Measurements from ENCODE around the gene OSGIN1.
"Not testable (repeated sequence)": the region's sequence is repeated elsewhere in the genome, so short reads cannot be mapped to it uniquely, and the experiment has no call there.

The OSGIN1 gene

DNA sequence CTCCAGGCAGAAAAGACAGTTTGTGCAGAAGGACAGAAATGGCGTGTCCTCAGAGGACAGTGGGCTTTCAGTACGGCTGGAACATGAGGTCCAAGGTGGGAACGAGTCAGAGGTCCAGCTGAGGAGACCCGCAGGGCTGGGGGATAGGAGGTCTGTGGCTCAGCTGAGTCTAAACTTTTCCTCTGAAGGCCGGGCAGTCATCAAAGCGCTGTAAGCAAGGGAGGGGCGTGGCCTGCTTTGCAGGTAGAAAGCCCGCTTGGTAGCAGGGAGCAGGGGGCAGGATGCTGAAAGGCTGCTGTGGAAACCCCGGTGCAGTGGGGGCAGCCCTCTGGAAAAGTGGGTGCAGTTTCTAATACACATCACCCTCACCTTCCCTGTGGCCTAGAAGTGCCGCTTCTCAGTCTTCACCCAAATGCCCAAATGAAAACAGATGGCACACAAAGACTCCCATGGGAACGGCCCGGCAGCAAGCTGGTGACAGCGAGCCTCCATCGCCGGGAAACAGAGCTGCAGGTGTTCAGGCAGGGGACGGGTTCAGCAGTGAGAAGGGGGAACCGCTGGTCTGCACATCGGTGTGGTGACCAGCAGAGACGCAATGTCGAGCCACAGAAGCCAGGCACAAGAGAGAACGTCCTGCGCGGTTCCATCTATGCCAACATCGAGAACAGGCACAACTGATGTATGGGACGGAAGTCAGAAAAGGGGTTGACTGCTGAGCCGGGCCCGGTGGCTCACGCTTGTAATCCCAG, 12.2 kb upstream of the OSGIN1 start:
- H3K27ac ChIP-seq = peak overlapping the region; percentile 63
- H3K36me3 ChIP-seq = no peaks in the 10 kb centered on the region
- no peaks in the 10 kb centered on the region for H3K9me3 ChIP-seq
- no peak overlapping the region; the same call in 1 of the 2 replicates for H3K9ac ChIP-seq
- no peak overlapping the region for H3K4me3 ChIP-seq
- TF ChIP-seq Cebpa-rat (IDR thresholded peaks at IDR 0.05) = no peak
- peak overlapping the region; percentile 79 for H3K4me2 ChIP-seq
- peaks cover 38% of the 10 kb centered on the region for H3K4me1 ChIP-seq
- H4K20me1 ChIP-seq = no peaks in the 10 kb centered on the region
- no peaks in the 10 kb centered on the region for H3K27me3 ChIP-seq

DNA sequence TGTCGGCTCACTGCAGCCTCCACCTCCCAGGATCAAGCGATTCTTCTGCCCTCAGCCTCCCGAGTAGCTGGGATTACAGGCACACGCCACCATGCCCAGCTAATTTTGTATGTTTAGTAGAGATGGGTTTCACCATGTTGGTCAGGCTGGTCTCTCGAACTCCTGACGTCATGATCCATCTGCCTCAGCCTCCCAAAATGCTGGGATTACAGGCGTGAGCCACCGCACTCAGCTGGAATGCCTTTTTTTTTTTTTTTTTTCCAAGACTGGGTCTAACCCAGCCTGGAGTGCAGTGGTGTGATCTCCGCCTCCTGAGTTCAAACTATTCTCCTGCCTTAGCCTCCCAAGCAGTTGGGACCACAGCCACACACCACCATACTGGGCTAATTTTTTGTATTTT, 11.5 kb upstream of the OSGIN1 start:
- not testable (repeated sequence) for H4K20me1 ChIP-seq, H3K36me3 ChIP-seq, H3K4me3 ChIP-seq, H3K27me3 ChIP-seq, H3K9me3 ChIP-seq, H3K27ac ChIP-seq, H3K9ac ChIP-seq
- Histone ChIP-seq H3K4me1 (peaks cover 38% of the 10 kb centered on the region), H3K4me2 (peak overlapping the region; percentile 79)

DNA sequence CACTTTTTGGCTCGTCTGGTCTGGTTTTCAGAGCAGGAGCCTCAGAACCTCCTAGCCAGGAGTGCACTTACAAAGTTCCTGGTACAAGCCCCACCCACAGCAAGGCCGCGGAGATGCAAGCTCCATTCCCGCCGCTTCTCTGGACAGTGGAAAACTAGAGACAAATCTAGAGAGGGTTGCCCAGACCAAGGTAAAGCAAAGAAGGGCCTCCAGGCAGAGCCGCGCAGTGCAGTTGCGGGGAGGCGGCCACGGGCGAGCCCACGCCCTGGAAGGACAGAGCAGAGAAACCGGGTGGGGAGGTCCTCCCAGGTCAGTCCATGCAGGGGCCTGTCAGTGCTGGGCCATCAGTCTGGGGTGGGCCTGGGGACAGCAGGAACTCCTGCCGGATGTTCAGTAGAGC, 11.0 kb upstream of the OSGIN1 start:
- Histone ChIP-seq H3K9ac (no peak overlapping the region), H4K20me1 (no peaks in the 10 kb centered on the region), H3K36me3 (no peaks in the 10 kb centered on the region), H3K27me3 (no peaks in the 10 kb centered on the region), H3K27ac (no peak overlapping the region), H3K4me3 (no peak overlapping the region), H3K9me3 (no peaks in the 10 kb centered on the region), H3K4me2 (no peak overlapping the region), H3K4me1 (peaks cover 38% of the 10 kb centered on the region)
- no peak for TF ChIP-seq Cebpa-rat (IDR thresholded peaks at IDR 0.05)

DNA sequence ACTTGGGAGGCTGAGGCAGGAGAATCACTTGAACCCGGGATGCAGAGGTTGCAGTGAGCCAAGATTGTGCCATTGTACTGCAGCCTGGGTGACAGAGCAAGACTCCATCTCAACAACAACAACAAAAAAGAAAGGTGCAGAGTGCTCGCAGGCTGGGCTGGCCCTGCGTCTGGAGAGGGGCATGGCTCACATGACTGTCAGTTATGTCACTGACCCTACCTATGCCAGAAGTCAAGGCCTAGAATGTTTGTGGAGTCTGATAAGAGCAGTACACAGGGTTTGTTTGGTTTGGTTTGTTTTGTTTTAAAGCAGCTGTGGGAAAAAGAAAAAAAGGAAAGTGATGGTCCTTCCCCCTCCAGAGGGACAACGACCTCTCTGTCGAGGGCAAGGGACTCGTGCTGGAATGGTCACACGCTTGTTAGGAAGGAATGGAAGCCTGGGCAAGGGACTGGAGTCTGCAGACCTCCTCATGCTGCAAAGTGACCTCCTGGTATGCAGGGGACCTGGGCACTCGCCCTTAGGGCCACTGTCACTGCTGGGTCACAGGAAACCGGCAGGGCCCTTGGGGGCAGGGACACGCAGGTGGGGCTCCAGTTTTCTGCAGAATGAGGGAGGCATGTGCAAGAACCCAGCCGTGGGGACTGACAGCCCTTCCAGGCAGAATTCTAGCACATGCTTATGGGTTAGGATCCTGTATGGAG, 10.1 kb upstream of the OSGIN1 start:
- no peak for TF ChIP-seq Cebpa-rat (IDR thresholded peaks at IDR 0.05)
- Histone ChIP-seq H3K27ac (no peak overlapping the region), H3K4me3 (no peak overlapping the region), H3K9me3 (no peaks in the 10 kb centered on the region), H3K36me3 (no peaks in the 10 kb centered on the region), H4K20me1 (no peaks in the 10 kb centered on the region), H3K27me3 (no peaks in the 10 kb centered on the region), H3K9ac (no peak overlapping the region), H3K4me1 (peaks cover 38% of the 10 kb centered on the region), H3K4me2 (no peak overlapping the region; the same call in 1 of the 2 replicates)

DNA sequence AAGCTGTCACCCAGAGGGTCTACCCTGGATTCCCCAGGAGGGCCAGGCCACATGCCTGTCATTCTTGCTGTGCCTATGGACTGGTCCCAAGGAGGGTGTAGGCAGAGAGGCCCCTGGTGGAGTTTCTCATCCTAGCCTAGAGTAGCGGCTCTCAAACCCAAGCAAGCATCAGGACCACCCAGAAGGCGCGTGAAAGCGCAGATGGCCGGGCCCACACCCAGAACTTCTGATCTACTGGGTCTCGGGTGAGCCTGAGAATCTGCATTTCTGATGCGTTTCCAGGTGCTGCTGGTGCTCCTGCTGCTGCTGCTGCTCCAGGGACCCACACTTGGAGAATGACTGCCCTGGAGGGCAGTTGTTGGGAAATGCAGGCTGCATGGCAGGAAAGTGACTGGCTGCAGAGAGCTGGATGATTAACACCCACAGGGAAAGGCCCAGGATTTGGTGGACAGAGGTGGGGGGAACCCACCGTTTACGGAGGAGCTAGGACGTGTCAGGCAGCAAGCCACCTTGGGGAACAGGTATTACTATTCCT, 9.5 kb upstream of the OSGIN1 start:
- H3K27me3 ChIP-seq = no peaks in the 10 kb centered on the region
- H3K4me2 ChIP-seq = no peak overlapping the region; the same call in 1 of the 2 replicates
- H3K9me3 ChIP-seq = no peaks in the 10 kb centered on the region
- H3K36me3 ChIP-seq = no peaks in the 10 kb centered on the region
- H3K4me1 ChIP-seq = peaks cover 38% of the 10 kb centered on the region
- no peak overlapping the region for H3K4me3 ChIP-seq
- no peak for TF ChIP-seq Cebpa-rat (IDR thresholded peaks at IDR 0.05)
- H4K20me1 ChIP-seq = no peaks in the 10 kb centered on the region
- H3K9ac ChIP-seq = no peak overlapping the region
- no peak overlapping the region for H3K27ac ChIP-seq

GRCh38 chr16:83945587-83945986, 7.5 kb upstream of the OSGIN1 start:
- no peak overlapping the region for H3K4me3 ChIP-seq
- no peaks in the 10 kb centered on the region for H3K36me3 ChIP-seq
- no peaks in the 10 kb centered on the region for H3K27me3 ChIP-seq
- no peaks in the 10 kb centered on the region for H3K9me3 ChIP-seq
- no peak for TF ChIP-seq Cebpa-rat (IDR thresholded peaks at IDR 0.05)
- H3K9ac ChIP-seq = no peak overlapping the region
- no peak overlapping the region for H3K4me2 ChIP-seq
- H4K20me1 ChIP-seq = no peaks in the 10 kb centered on the region
- H3K27ac ChIP-seq = no peak overlapping the region
- peaks cover 20% of the 10 kb centered on the region for H3K4me1 ChIP-seq

GRCh38 chr16:83946154-83946780, 6.8 kb upstream of the OSGIN1 start:
- no peak overlapping the region for H3K27ac ChIP-seq
- H3K9me3 ChIP-seq = no peaks in the 10 kb centered on the region
- peaks cover 14% of the 10 kb centered on the region for H3K4me1 ChIP-seq
- no peaks in the 10 kb centered on the region for H3K36me3 ChIP-seq
- H3K4me3 ChIP-seq = no peak overlapping the region
- TF ChIP-seq Cebpa-rat (IDR thresholded peaks at IDR 0.05) = no peak
- H4K20me1 ChIP-seq = no peaks in the 10 kb centered on the region
- H3K27me3 ChIP-seq = no peaks in the 10 kb centered on the region
- no peak overlapping the region for H3K9ac ChIP-seq
- H3K4me2 ChIP-seq = no peak overlapping the region

- Histone ChIP-seq H3K4me2 (no peak overlapping the region), H3K4me3 (no peak overlapping the region), H3K9me3 (no peaks in the 10 kb centered on the region), H4K20me1 (no peaks in the 10 kb centered on the region), H3K9ac (no peak overlapping the region), H3K36me3 (no peaks in the 10 kb centered on the region), H3K4me1 (peaks cover 6% of the 10 kb centered on the region), H3K27me3 (no peaks in the 10 kb centered on the region), H3K27ac (no peak overlapping the region)
- no peak for TF ChIP-seq Cebpa-rat (IDR thresholded peaks at IDR 0.05)
These were observed 6.1 kb upstream of the OSGIN1 start for GRCh38 chr16:83946781-83947566.

DNA sequence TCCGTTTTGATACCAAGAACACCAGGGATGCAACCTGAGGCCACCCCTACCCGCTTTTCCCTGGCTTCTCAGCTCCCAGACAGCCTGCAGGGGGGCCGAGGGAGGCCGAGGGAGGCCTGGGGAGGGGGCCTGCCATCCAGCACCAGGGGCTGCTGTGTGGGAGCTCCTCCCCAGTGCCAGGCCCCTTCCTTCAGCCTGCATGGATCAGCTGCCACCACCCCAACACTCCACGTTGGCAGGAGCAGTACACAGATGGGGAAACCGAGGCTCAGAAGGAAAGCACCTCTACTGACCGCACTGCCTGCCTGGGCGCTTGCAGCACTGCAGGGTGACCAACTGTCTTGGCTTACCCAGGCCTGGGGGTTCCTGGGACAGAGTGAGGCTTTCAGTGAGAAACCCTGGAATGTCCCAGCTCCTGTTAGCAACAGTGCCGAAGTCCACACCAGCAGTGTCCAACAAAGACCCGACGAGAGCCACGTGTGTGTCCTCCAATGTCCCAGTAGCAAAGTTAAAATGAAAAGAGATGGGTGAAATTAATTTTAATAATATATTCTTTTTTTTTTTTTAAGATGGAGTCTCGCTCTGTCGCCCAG, 5.3 kb upstream of the OSGIN1 start:
- Histone ChIP-seq H3K9ac (no peak overlapping the region), H3K4me1 (0 out of 2 replicates have a peak, but pooled peaks cover 3% of the 10 kb centered on the region), H3K27ac (no peak overlapping the region), H3K4me3 (no peak overlapping the region), H3K27me3 (peaks cover 6% of the 10 kb centered on the region; the same call in 1 of the 2 replicates), H3K36me3 (no peaks in the 10 kb centered on the region), H4K20me1 (no peaks in the 10 kb centered on the region), H3K9me3 (no peaks in the 10 kb centered on the region), H3K4me2 (no peak overlapping the region)
- no peak for TF ChIP-seq Cebpa-rat (IDR thresholded peaks at IDR 0.05)
